Spleen (tissue), 7 donors: Measurements from ENCODE around the gene ADAMTS17.

Source experiments
- CTCF ChIP-seq, 11 experiments: fragments of 200-600 bp in 7 of 11; fragments of 450-650 bp in 4 of 11; sonication (generic) in 4 of 11; IDR thresholded peaks in 8 of 11; conservative IDR thresholded peaks in 3 of 11; 1 replicate in 7 of 11; 2 replicates in 4 of 11; pipeline versions ENCODE4 v1.4.0 to v1.8.0; 2016 to 2021; ENCODE audit warnings: antibody characterized with exemption in 11 of 11, inconsistent platforms in 4 of 11, mild to moderate bottlenecking in 1 of 11
- POLR2A ChIP-seq, 3 donors: fragments of 450-650 bp; IDR thresholded peaks; one replicate each; pipeline ENCODE4 v1.5.1; 2017; ENCODE audit warnings: antibody characterized with exemption in 3 of 3, mild to moderate bottlenecking in 1 of 3
- POLR2AphosphoS5 ChIP-seq, 3 donors: sonication (generic); formaldehyde crosslinking; IDR thresholded peaks; one replicate each; pipeline ENCODE4 v1.5.1; 2017; ENCODE audit warnings: antibody characterized with exemption in 3 of 3
- donor health status: DM: no; HTN: no; CAD: no; lungs with moderate emphysema.
- donor health status: DM: no; HTN: no; CAD: no.
- donor health status: DM: no; HTN: no; CAD: no.

GRCh38 chr15:100114100-100114499 lies 227.7 kb downstream of the ADAMTS17 start:
- no peak for TF ChIP-seq POLR2A (IDR thresholded peaks at IDR 0.05)
- TF ChIP-seq CTCF (IDR thresholded peaks at IDR 0.05 in 8 of 11, conservative IDR thresholded peaks at IDR 0.05 in 3 of 11) = no peak
- TF ChIP-seq POLR2AphosphoS5 (IDR thresholded peaks at IDR 0.05) = no peak
